ENCODE results near the gene ADORA3. TPM values are rescaled to one million over a fixed set of nuclear protein-coding genes. Genes with fewer than 3 reads are reported as not detected.

The ADORA3 gene
- total RNA-seq, 4 donors from 2014 or later: 4.9 to 13.3 (median 5.1) TPM

DNA sequence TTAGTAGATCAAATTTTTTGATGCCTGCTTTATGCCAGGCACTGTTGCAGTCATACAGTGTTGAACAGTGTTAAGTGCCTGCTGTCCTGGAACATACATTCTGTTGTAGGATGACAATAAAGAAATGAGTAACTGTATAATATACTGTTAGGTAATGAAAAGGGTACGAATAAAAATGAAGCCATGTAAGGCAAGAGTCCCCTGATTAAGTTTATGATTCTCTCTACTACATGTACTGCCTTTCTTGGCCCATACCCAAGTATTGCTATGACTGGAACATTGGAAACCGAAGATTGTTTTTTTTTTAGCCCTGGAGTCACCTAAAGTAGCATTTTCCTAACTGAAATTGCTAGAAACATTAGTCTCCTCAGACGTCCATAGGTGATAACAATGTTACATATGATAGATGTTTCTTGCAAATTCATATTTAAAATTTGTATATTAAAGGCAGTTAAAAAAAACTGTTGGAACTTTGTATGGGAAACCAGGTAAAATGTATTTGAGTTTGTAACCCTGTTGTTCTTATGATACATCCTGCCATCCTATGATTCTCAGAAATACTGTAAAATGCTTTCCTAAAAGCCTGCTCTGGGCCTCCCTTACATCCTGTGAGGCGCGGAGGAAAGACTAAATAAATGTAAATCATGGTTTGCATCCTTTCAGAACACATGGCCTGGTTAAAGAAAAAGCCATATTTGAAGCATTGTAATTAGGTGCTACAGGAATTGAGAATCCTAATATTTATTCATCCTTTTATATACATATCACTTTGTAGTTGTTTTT is 48.4 kb downstream of the ADORA3 start:
- 63% methylated on average over 5 of the region's 5 CpGs for WGBS
- no peak for TF ChIP-seq EP300 (IDR thresholded peaks at IDR 0.05)
- no peak for TF ChIP-seq POLR2A (IDR thresholded peaks at IDR 0.05; ENCODE audit: low read depth)
- TF ChIP-seq POLR2AphosphoS5 (IDR thresholded peaks at IDR 0.05): no peak
- TF ChIP-seq, protein P1, sequence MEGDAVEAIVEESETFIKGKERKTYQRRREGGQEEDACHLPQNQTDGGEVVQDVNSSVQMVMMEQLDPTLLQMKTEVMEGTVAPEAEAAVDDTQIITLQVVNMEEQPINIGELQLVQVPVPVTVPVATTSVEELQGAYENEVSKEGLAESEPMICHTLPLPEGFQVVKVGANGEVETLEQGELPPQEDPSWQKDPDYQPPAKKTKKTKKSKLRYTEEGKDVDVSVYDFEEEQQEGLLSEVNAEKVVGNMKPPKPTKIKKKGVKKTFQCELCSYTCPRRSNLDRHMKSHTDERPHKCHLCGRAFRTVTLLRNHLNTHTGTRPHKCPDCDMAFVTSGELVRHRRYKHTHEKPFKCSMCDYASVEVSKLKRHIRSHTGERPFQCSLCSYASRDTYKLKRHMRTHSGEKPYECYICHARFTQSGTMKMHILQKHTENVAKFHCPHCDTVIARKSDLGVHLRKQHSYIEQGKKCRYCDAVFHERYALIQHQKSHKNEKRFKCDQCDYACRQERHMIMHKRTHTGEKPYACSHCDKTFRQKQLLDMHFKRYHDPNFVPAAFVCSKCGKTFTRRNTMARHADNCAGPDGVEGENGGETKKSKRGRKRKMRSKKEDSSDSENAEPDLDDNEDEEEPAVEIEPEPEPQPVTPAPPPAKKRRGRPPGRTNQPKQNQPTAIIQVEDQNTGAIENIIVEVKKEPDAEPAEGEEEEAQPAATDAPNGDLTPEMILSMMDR (IDR thresholded peaks at IDR 0.05): no peak

GRCh38 chr1:111453706-111454105 is 49.7 kb downstream of the ADORA3 start:
- Histone ChIP-seq H3K27me3 (no peaks in the 10 kb centered on the region), H3K9me3 (no peaks in the 10 kb centered on the region), H3K4me1 (peaks cover 41 to 58% (median 57%) of the 10 kb centered on the region in 4 donors), H3K36me3 (peaks cover 13 to 52% (median 43%) of the 10 kb centered on the region in 4 donors), H3K4me3 (no peak overlapping the region), H3K27ac (replicated peaks in 1 of 4) (no peak overlapping the region)
- intact Hi-C loops (cut with DNase I): no loop called here
- no peak for DNase-seq (ENCODE audit: extremely low spot score)
- no peak for TF ChIP-seq EP300 (IDR thresholded peaks at IDR 0.05)
- TF ChIP-seq POLR2A (IDR thresholded peaks at IDR 0.05; ENCODE audit: low read depth): no peak
- TF ChIP-seq POLR2AphosphoS5 (IDR thresholded peaks at IDR 0.05): no peak
- TF ChIP-seq, protein P1 (IDR thresholded peaks at IDR 0.05): no peak
- WGBS: 92% methylated on average over 3 of the region's 3 CpGs

More for the DNA sequence above, 48.4 kb downstream of the ADORA3 start:
- no peak overlapping the region for H3K27ac ChIP-seq (replicated peaks in 1 of 4)
- intact Hi-C loops (cut with DNase I): no loop called here
- peaks cover 25 to 65% (median 57%) of the 10 kb centered on the region in 4 donors for H3K36me3 ChIP-seq
- no peak for DNase-seq (ENCODE audit: extremely low spot score)
- H3K27me3 ChIP-seq: no peaks in the 10 kb centered on the region
- H3K9me3 ChIP-seq: no peaks in the 10 kb centered on the region
- H3K4me1 ChIP-seq: peaks cover 39 to 55% (median 53%) of the 10 kb centered on the region in 4 donors
- no peak overlapping the region for H3K4me3 ChIP-seq

GRCh38 chr1:111452581-111452980 is 50.9 kb downstream of the ADORA3 start:
- H3K4me1 ChIP-seq: peaks cover 46 to 69% (median 67%) of the 10 kb centered on the region in 4 donors
- no peak for TF ChIP-seq POLR2AphosphoS5 (IDR thresholded peaks at IDR 0.05)
- TF ChIP-seq, protein P1 (IDR thresholded peaks at IDR 0.05): no peak
- no peak for TF ChIP-seq EP300 (IDR thresholded peaks at IDR 0.05)
- TF ChIP-seq POLR2A (IDR thresholded peaks at IDR 0.05; ENCODE audit: low read depth): no peak
- no peak for DNase-seq (ENCODE audit: extremely low spot score)
- no peak overlapping the region for H3K27ac ChIP-seq (replicated peaks in 1 of 4)
- intact Hi-C loops (cut with DNase I): no loop called here
- no peaks in the 10 kb centered on the region for H3K9me3 ChIP-seq
- H3K4me3 ChIP-seq: no peak overlapping the region
- peaks cover 3 to 40% (median 32%) of the 10 kb centered on the region in 4 donors for H3K36me3 ChIP-seq
- no peaks in the 10 kb centered on the region for H3K27me3 ChIP-seq
- WGBS: 83% methylated on average over 3 of the region's 3 CpGs

- DNase-seq (ENCODE audit: extremely low spot score): no peak
- Histone ChIP-seq H3K27me3 (no peaks in the 10 kb centered on the region), H3K27ac (replicated peaks in 1 of 4) (peak overlapping the region in 3 of 4 donors; percentile 85 to 91 (median 89)), H3K4me1 (peaks cover 51 to 78% (median 69%) of the 10 kb centered on the region in 4 donors), H3K9me3 (no peaks in the 10 kb centered on the region), H3K4me3 (peak overlapping the region; percentile 60 to 91 (median 88)), H3K36me3 (peaks cover 5 to 40% (median 28%) of the 10 kb centered on the region in 4 donors)
- intact Hi-C loops (cut with DNase I): no loop called here
- TF ChIP-seq POLR2A (IDR thresholded peaks at IDR 0.05; ENCODE audit: low read depth) (no peak), POLR2AphosphoS5 (IDR thresholded peaks at IDR 0.05) (no peak), EP300 (IDR thresholded peaks at IDR 0.05) (no peak)
- TF ChIP-seq, protein P1 (IDR thresholded peaks at IDR 0.05): no peak
- 54% methylated on average over 3 of the region's 3 CpGs for WGBS
These were observed 53.2 kb downstream of the ADORA3 start for GRCh38 chr1:111450185-111450584.
